ENCODE measurements around the gene ZNF101. TPM values are rescaled to one million over a fixed set of nuclear protein-coding genes. Genes with fewer than 3 reads are reported as not detected.

ZNF101 gene
- total and polyA plus RNA-seq, 9 of the 15 experiments (the other 6 are each of a cell fraction or from before 2014, with no cell fraction given) = 9.6 to 20.3 (median 12.4) TPM

GRCh38 chr19:19652482-19653295 lies 15.9 kb upstream of the ZNF101 start:
- no peaks in the 10 kb centered on the region for H3K9me3 ChIP-seq (replicated peaks; ENCODE audit: control insufficient read depth, insufficient read depth, low read depth, low read length)
- H2AFZ ChIP-seq (ENCODE audit: low read depth, low read length) = no peak overlapping the region
- no peak overlapping the region for H3K27ac ChIP-seq (ENCODE audit: extremely low read depth, low read depth, low read length)
- H3K4me3 ChIP-seq = no peak overlapping the region
- H3K27me3 ChIP-seq (ENCODE audit: control insufficient read depth in 2 of 2, insufficient read depth in 2 of 2, low read length in 2 of 2) = no peaks in the 10 kb centered on the region
- no peaks in the 10 kb centered on the region for H4K20me1 ChIP-seq (replicated peaks; ENCODE audit: control insufficient read depth, insufficient read depth, low read length)
- FAIRE-seq (no peak), DNase-seq (ENCODE audit: extremely low read depth in 1 of 4, low spot score in 3 of 4) (no peak), ATAC-seq (no peak)
- H3K36me3 ChIP-seq (ENCODE audit: control insufficient read depth, insufficient read depth, low read length) = peaks cover 94% of the 10 kb centered on the region; the same call in 2 of the 3 replicates
- in situ Hi-C loops (cut with MboI) = no loop called here
- peak overlapping the region in 1 of 2 experiments; percentile 45; a peak in 1 of 4 replicates for H3K9ac ChIP-seq (ENCODE audit: insufficient read depth in 1 of 2, low read depth in 2 of 2, low read length in 2 of 2)
- H3K9me1 ChIP-seq (ENCODE audit: control insufficient read depth, insufficient read depth, low read length) = no peaks in the 10 kb centered on the region
- intact Hi-C loops (cut with micrococcal nuclease) = no loop called here
- ChIA-PET POLR2A (interaction anchor here (0.7 to 5.6 kb wide), 2 partner anchors 9 to 124 kb away, joined by 4 to 40 read pairs; partner anchors contain the start of gene ATP13A1), CTCF (ENCODE audit: low intra/inter-chr PET ratio) (no interaction called here)
- no TSS peak for BruUV-seq (replicated peaks)
- H3K79me2 ChIP-seq (ENCODE audit: control insufficient read depth, insufficient read depth, low read length) = no peaks in the 10 kb centered on the region
- WGBS (ENCODE audit: insufficient coverage, low coverage, missing lambda C conversion rate) = 96% methylated on average over 21 of the region's 24 CpGs
- peaks cover 0 to 4% of the 10 kb centered on the region in 2 experiments; a peak in 1 of 5 replicates for H3K4me1 ChIP-seq (replicated peaks in 1 of 2; ENCODE audit: control insufficient read depth in 2 of 2, insufficient read depth in 2 of 2, low read length in 2 of 2)
- H3K4me2 ChIP-seq (ENCODE audit: insufficient read depth, low read length) = no peak overlapping the region
- peak; percentile 36 for TF ChIP-seq RBFOX2 (IDR thresholded peaks at IDR 0.05; ENCODE audit: low read depth, low read length)
- TF ChIP-seq POLR2G (IDR thresholded peaks at IDR 0.05; ENCODE audit: low read depth, low read length) = 0 out of 2 replicates have a peak, but pooled peaks have one; percentile 43
- no peak for TF ChIP-seq SRSF3 (IDR thresholded peaks at IDR 0.05; ENCODE audit: insufficient read depth, low read length)

DNA sequence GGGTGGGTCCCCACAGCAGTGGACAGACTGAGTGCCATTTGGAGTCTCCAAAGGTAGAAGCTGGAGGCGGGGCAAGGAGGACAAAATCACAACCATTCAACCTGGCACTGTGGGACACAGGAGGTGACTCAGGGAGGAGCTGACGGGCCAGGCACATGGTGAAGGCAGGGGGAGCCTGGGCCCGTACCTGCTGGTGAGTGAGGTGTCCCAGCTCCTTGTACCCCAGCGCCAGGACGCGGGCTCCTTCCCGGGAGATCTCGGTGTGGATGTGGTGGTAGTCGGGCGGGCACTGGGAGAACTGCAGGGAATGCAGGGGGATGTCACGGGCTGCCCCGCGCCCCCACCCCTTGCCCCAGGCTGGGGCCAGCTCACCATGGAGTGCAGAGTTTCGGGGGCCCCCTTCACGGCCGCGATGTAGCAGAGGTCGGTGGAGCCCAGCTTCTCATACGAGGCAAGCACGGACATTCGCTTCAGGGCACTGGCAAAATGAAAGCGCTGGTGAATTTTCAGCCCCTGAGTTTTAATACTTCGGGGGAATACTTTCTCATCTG lies 15.0 kb upstream of the ZNF101 start:
- no TSS peak for BruUV-seq (replicated peaks)
- no peak for ATAC-seq
- ChIA-PET CTCF (ENCODE audit: low intra/inter-chr PET ratio) (no interaction called here), POLR2A (interaction anchor here (0.6 to 5.6 kb wide), 2 partner anchors 8 to 101 kb away, joined by 3 to 40 read pairs; partner anchors contain the start of gene ATP13A1)
- Histone ChIP-seq H3K4me1 (replicated peaks in 1 of 2; ENCODE audit: control insufficient read depth in 2 of 2, insufficient read depth in 2 of 2, low read length in 2 of 2) (peaks cover 0 to 4% of the 10 kb centered on the region in 2 experiments; a peak in 1 of 5 replicates), H2AFZ (ENCODE audit: low read depth, low read length) (no peak overlapping the region), H3K4me2 (ENCODE audit: insufficient read depth, low read length) (no peak overlapping the region), H3K4me3 (no peak overlapping the region), H3K27ac (ENCODE audit: extremely low read depth, low read depth, low read length) (no peak overlapping the region), H3K9ac (ENCODE audit: insufficient read depth in 1 of 2, low read depth in 2 of 2, low read length in 2 of 2) (no peak overlapping the region), H4K20me1 (replicated peaks; ENCODE audit: control insufficient read depth, insufficient read depth, low read length) (no peaks in the 10 kb centered on the region), H3K9me1 (ENCODE audit: control insufficient read depth, insufficient read depth, low read length) (no peaks in the 10 kb centered on the region), H3K79me2 (ENCODE audit: control insufficient read depth, insufficient read depth, low read length) (no peaks in the 10 kb centered on the region), H3K36me3 (ENCODE audit: control insufficient read depth, insufficient read depth, low read length) (peaks cover 97% of the 10 kb centered on the region), H3K9me3 (replicated peaks; ENCODE audit: control insufficient read depth, insufficient read depth, low read depth, low read length) (no peaks in the 10 kb centered on the region), H3K27me3 (ENCODE audit: control insufficient read depth in 2 of 2, insufficient read depth in 2 of 2, low read length in 2 of 2) (no peaks in the 10 kb centered on the region)
- 97% methylated on average over 22 of the region's 23 CpGs for WGBS (ENCODE audit: insufficient coverage, low coverage, missing lambda C conversion rate)
- no peak for DNase-seq (ENCODE audit: extremely low read depth in 1 of 4, low spot score in 3 of 4)
- TF ChIP-seq HEY1 (CRISPR knock-in tag; IDR thresholded peaks at IDR 0.05; ENCODE audit: borderline replicate concordance) = no peak
- FAIRE-seq = no peak
- in situ Hi-C loops (cut with MboI) = no loop called here
- intact Hi-C loops (cut with micrococcal nuclease) = no loop called here
